OCI-LY3 (cell line): ENCODE results near the gene NOL11.

Experiments used
- CTCF ChIP-seq: fragments of 200-600, 300-600 bp; sonication (generic); IDR thresholded peaks from 2 replicates; pipeline ENCODE4 v1.5.1; 2014; ENCODE audit warnings: antibody characterized with exemption, low read length, low read depth
- EZH2phosphoT487 ChIP-seq: fragments of 200-600 bp; shearing (Covaris generic); IDR thresholded peaks from 2 replicates; pipeline ENCODE4 v1.6.1; 2018; ENCODE audit warnings: antibody characterized with exemption, mixed run types, low read depth

- TF ChIP-seq CTCF (no peak), EZH2phosphoT487 (no peak)
Observed at GRCh38 chr17:67750067-67750466, 32.3 kb downstream of the NOL11 start.
